ENCODE data around the gene MAGT1.
"Not testable (repeated sequence)": the region's sequence is repeated elsewhere in the genome, so short reads cannot be mapped to it uniquely, and the experiment has no call there.

DNA sequence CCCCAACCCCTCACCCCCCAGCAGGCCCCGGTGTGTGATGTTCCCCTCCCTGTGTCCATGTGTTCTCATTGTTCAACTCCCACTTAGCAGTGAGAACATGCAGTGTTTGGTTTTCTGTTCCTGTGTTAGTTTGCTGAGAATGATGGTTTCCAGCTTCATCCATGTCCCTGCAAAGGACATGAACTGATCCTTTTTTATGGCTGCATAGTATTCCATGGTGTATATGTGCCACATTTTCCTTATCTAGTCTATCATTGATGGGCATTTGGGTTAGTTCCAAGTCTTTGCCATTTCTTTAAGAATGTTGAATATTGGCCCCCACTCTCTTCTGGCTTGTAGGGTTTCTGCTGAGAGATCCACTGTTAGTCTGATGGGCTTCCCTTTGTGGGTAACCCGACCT, 73.2 kb downstream of the MAGT1 start:
- TF ChIP-seq EZH2, CTCF, EZH2phosphoT487 (IDR thresholded peaks at IDR 0.05): not testable (repeated sequence)
